ENCODE results near the gene GOLGA8A.
"Not testable (repeated sequence)": the region's sequence is repeated elsewhere in the genome, so short reads cannot be mapped to it uniquely, and the experiment has no call there.

Gene GOLGA8A

GRCh38 chr15:34392981-34393380 lies 44.6 kb downstream of the GOLGA8A start:
- H4K20me1 ChIP-seq (ENCODE audit: insufficient read depth, low read length); H3K36me3 ChIP-seq (replicated peaks; ENCODE audit: insufficient read depth, low read length); H3K9ac ChIP-seq (ENCODE audit: low read length): not testable (repeated sequence)

GRCh38 chr15:34389594-34390086 lies 48.0 kb downstream of the GOLGA8A start:
- not testable (repeated sequence) for H3K4me2 ChIP-seq (ENCODE audit: low read depth, low read length); H3K36me3 ChIP-seq (replicated peaks; ENCODE audit: insufficient read depth, low read length); H3K27ac ChIP-seq (ENCODE audit: low read length); H3K9me2 ChIP-seq (replicated peaks; ENCODE audit: insufficient read depth, low read length); H3K4me1 ChIP-seq (ENCODE audit: low read length); DNase-seq; H3K27me3 ChIP-seq (replicated peaks; ENCODE audit: insufficient read depth, low read length); H3K4me3 ChIP-seq (ENCODE audit: low read length); H3K9ac ChIP-seq (ENCODE audit: low read length); H3K79me2 ChIP-seq (ENCODE audit: low read length); H4K20me1 ChIP-seq (ENCODE audit: insufficient read depth, low read length); H3F3A ChIP-seq (ENCODE audit: insufficient read depth, low read length); H2AFZ ChIP-seq (ENCODE audit: low read length); H3K9me3 ChIP-seq (replicated peaks; ENCODE audit: insufficient read depth, low read length)

More at GRCh38 chr15:34392981-34393380, 44.6 kb downstream of the GOLGA8A start:
- H3K27ac ChIP-seq (ENCODE audit: low read length); H3K4me1 ChIP-seq (ENCODE audit: low read length); H3K4me3 ChIP-seq (ENCODE audit: low read length); H3K27me3 ChIP-seq (replicated peaks; ENCODE audit: insufficient read depth, low read length); H3F3A ChIP-seq (ENCODE audit: insufficient read depth, low read length); H2AFZ ChIP-seq (ENCODE audit: low read length); H3K79me2 ChIP-seq (ENCODE audit: low read length); DNase-seq; H3K9me3 ChIP-seq (replicated peaks; ENCODE audit: insufficient read depth, low read length); H3K4me2 ChIP-seq (ENCODE audit: low read depth, low read length); H3K9me2 ChIP-seq (replicated peaks; ENCODE audit: insufficient read depth, low read length): not testable (repeated sequence)
